GM12878 (cell line): Measurements from ENCODE around the gene VGLL4. TPM values are rescaled to one million over a fixed set of nuclear protein-coding genes. Genes with fewer than 3 reads are reported as not detected.

Experiments used
- ATAC-seq: fragments of 200-7000 bp; cut with Tn5 transposase; 3 replicates; pipeline ENCODE4 v1.9.1; 2020; ENCODE audit warnings: mild to moderate bottlenecking, moderate library complexity
- BruUV-seq: library from RNA; stranded (reverse); fragments of 400-500 nt; replicated peaks from 2 replicates; lab custom pipeline; 2021; lab: Mats Ljungman, UMichigan
- CTCF ChIA-PET: fragments of 300-600 bp; sonication (Branson Sonifier 250); formaldehyde crosslinking; extraction: SDS; loops from one replicate; lab custom pipeline; 2021; ENCODE audit warnings: inconsistent platforms; lab: Yijun Ruan, JAX
- POLR2A ChIA-PET: fragments of 350-600 bp; formaldehyde crosslinking; extraction: SDS; loops from one replicate; lab custom pipeline; 2021; ENCODE audit warnings: inconsistent platforms; lab: Charles Lee
- RAD21 ChIA-PET: fragments of 300-600 bp; sonication (Branson Sonifier 250); formaldehyde crosslinking; loops from one replicate; lab custom pipeline; 2023; ENCODE audit warnings: antibody characterized with exemption; ENCODE audit not compliant: unreplicated experiment; lab: Charles Lee
- SMC1A ChIA-PET: fragments of 300-600 bp; sonication (Branson Sonifier 250); formaldehyde crosslinking; loops from one replicate; lab custom pipeline; 2023; ENCODE audit not compliant: unreplicated experiment, uncharacterized antibody; lab: Charles Lee
- DNase-seq: peaks from one replicate; pipeline ENCODE4 v3.0.0-alpha.2; 2011; ENCODE audit warnings: low read depth, low spot score
- FAIRE-seq: peaks from 3 replicates; lab custom pipeline; 2011; peaks lifted over from hg19 to GRCh38; lab: Jason Lieb, UNC
- H2AFZ ChIP-seq: 2 replicates; pipeline ENCODE4 v1.6.0; 2011; ENCODE audit warnings: low read depth, low read length, control low read depth; ENCODE audit not compliant: control insufficient read depth
- H3K27ac ChIP-seq: 2 replicates; pipeline ENCODE4 v1.5.1; 2011; ENCODE audit warnings: control low read depth; ENCODE audit not compliant: control insufficient read depth, insufficient read depth
- H3K27me3 ChIP-seq, 2 experiments: replicated peaks in 1 of 2; 2 replicates each; pipeline versions ENCODE4 v1.6.0 to v1.6.1; 2011; ENCODE audit warnings: low read length in 1 of 2; ENCODE audit not compliant: control insufficient read depth in 2 of 2, insufficient read depth in 2 of 2
- H3K36me3 ChIP-seq, 2 experiments: 2 replicates each; pipeline ENCODE4 v1.5.1; 2011; ENCODE audit warnings: low read length in 1 of 2; ENCODE audit not compliant: control insufficient read depth in 2 of 2, insufficient read depth in 2 of 2
- H3K4me1 ChIP-seq: 2 replicates; pipeline ENCODE4 v1.6.1; 2011; ENCODE audit warnings: mild to moderate bottlenecking, low read length, moderate library complexity, mixed read lengths; ENCODE audit not compliant: control insufficient read depth, insufficient read depth
- H3K4me2 ChIP-seq: 2 replicates; pipeline ENCODE4 v1.6.0; 2011; ENCODE audit warnings: control low read depth; ENCODE audit not compliant: control insufficient read depth, insufficient read depth
- H3K4me3 ChIP-seq: fragments of 200-600 bp; sonication (generic); 2 replicates; pipeline ENCODE4 v1.5.1; 2016
- H3K79me2 ChIP-seq: 2 replicates; pipeline ENCODE4 v1.6.0; 2011; ENCODE audit warnings: low read length; ENCODE audit not compliant: control insufficient read depth, insufficient read depth
- H3K9ac ChIP-seq: 2 replicates; pipeline ENCODE4 v1.8.0; 2011; ENCODE audit warnings: low read length, control low read depth, mixed read lengths; ENCODE audit not compliant: control insufficient read depth, insufficient read depth
- H3K9me3 ChIP-seq: replicated peaks from 3 replicates; pipeline ENCODE4 v1.5.1; 2011; ENCODE audit warnings: mild to moderate bottlenecking, low read length; ENCODE audit not compliant: control insufficient read depth, insufficient read depth
- H4K20me1 ChIP-seq: 2 replicates; pipeline ENCODE4 v1.6.0; 2011; ENCODE audit not compliant: control insufficient read depth, insufficient read depth
- ATF3 ChIP-seq: IDR thresholded peaks from 2 replicates; pipeline ENCODE4 v1.6.1; 2011; ENCODE audit warnings: low read depth, mild to moderate bottlenecking, low read length, moderate library complexity, borderline replicate concordance; ENCODE audit errors: extremely low read depth
- BMI1 ChIP-seq: fragments of 450-650 bp; IDR thresholded peaks from 2 replicates; pipeline ENCODE4 v1.6.1; 2016; ENCODE audit warnings: mild to moderate bottlenecking, moderate library complexity, borderline replicate concordance
- DPF2 ChIP-seq: fragments of 450-650 bp; IDR thresholded peaks from 2 replicates; pipeline ENCODE4 v1.6.1; 2017; ENCODE audit warnings: mild to moderate bottlenecking
- IRF3 ChIP-seq: fragments of 450-650 bp; IDR thresholded peaks from 2 replicates; pipeline ENCODE4 v1.6.1; 2014; ENCODE audit warnings: mild to moderate bottlenecking
- KAT2A ChIP-seq: conservative IDR thresholded peaks from 2 replicates; pipeline ENCODE4 v1.6.1; 2011; ENCODE audit warnings: low read depth, low read length; ENCODE audit not compliant: control insufficient read depth
- PAX8 ChIP-seq: fragments of 450-650 bp; IDR thresholded peaks from 2 replicates; pipeline ENCODE4 v1.6.1; 2017; ENCODE audit warnings: mild to moderate bottlenecking, moderate library complexity
- PBX3 ChIP-seq: IDR thresholded peaks from 2 replicates; pipeline ENCODE4 v1.6.1; 2011; ENCODE audit warnings: mild to moderate bottlenecking, low read depth, low read length, moderate library complexity; ENCODE audit not compliant: insufficient replicate concordance
- RELB ChIP-seq: fragments of 450-650 bp; IDR thresholded peaks from 2 replicates; pipeline ENCODE4 v1.6.1; 2017; ENCODE audit warnings: low read depth, mild to moderate bottlenecking, moderate library complexity
- RFX5 ChIP-seq: IDR thresholded peaks from 2 replicates; pipeline ENCODE4 v1.6.1; 2011; ENCODE audit warnings: low read depth, low read length, improper control_type of control experiment
- RUNX3 ChIP-seq: IDR thresholded peaks from 2 replicates; pipeline ENCODE4 v1.6.1; 2012; ENCODE audit warnings: low read length, inconsistent platforms
- SIX5 ChIP-seq: IDR thresholded peaks from 2 replicates; pipeline ENCODE4 v1.6.1; 2011; ENCODE audit warnings: mild to moderate bottlenecking, low read depth, low read length, moderate library complexity; ENCODE audit not compliant: severe bottlenecking
- SMC3 ChIP-seq: IDR thresholded peaks from 2 replicates; pipeline ENCODE4 v1.6.1; 2011; ENCODE audit warnings: low read length, improper control_type of control experiment, borderline replicate concordance
- SUPT20H ChIP-seq: IDR thresholded peaks from 2 replicates; pipeline ENCODE4 v1.6.1; 2011; ENCODE audit warnings: low read depth, mild to moderate bottlenecking, low read length, moderate library complexity, borderline replicate concordance; ENCODE audit not compliant: control insufficient read depth
- TCF3 ChIP-seq: IDR thresholded peaks from 2 replicates; pipeline ENCODE4 v1.6.1; 2012; ENCODE audit warnings: low read depth, mild to moderate bottlenecking, low read length, borderline replicate concordance; ENCODE audit not compliant: insufficient read depth
- ZBED1 ChIP-seq: IDR thresholded peaks from 2 replicates; pipeline ENCODE4 v1.6.1; 2016; ENCODE audit warnings: borderline replicate concordance
- ZBTB33 ChIP-seq: fragments of 450-650 bp; IDR thresholded peaks from 2 replicates; pipeline ENCODE4 v1.6.1; 2017; ENCODE audit warnings: mild to moderate bottlenecking
- WGBS: methylation state at CpG from one replicate; pipeline ENCODE4 v1.1.6; 2016; ENCODE audit warnings: low lambda C conversion rate; ENCODE audit not compliant: insufficient replicate concordance, insufficient coverage; ENCODE audit errors: missing lambda C conversion rate; 5-methylcytosine and 5-hydroxymethylcytosine counted together
- in situ Hi-C: fragments of 300-500 bp; cut with MboI; formaldehyde crosslinking; loops from 9 replicates; pipeline ENCODE4 v1.14.3; 2018; ENCODE audit warnings: mixed read lengths
- intact Hi-C: fragments of 100-400 bp; cut with micrococcal nuclease; formaldehyde crosslinking; loops from one replicate; pipeline ENCODE4 v1.14.2; 2022; ENCODE audit not compliant: unreplicated experiment
- polyA plus RNA-seq, 11 experiments: library from polyadenylated mRNA; depleted of rRNA in 4 of 11; unstranded in 6 of 11; stranded (reverse) in 5 of 11; fragments of >200 nt; fragmentation: Nextera tagmentation in 4 of 11; fragmentation: Illumina TruSeq in 1 of 11; extraction: Ambion mirVana in 4 of 11; extraction: Trizol in 1 of 11; gene quantifications; 1 replicate in 1 of 11; 2 replicates in 10 of 11; pipeline versions ENCODE4 v1.2.1 to v1.2.3, GENCODE V29; 2011 to 2016; ENCODE audit warnings: inconsistent platforms in 2 of 11, missing spikeins in 2 of 11, low read depth in 1 of 11
- total RNA-seq, 4 experiments: library from RNA; depleted of rRNA in 3 of 4; stranded (reverse); fragments of >200 nt in 3 of 4; fragmentation: Illumina TruSeq in 1 of 4; extraction: Trizol in 1 of 4; gene quantifications; 2 replicates each; pipeline versions ENCODE4 v1.2.1 to v1.2.3, GENCODE V29; 2013 to 2021

VGLL4 gene
- total and polyA plus RNA-seq, 10 of the 15 experiments (the other 5 are each of a cell fraction or from before 2014, with no cell fraction given): 0.44 to 38.1 (median 16.1) TPM

GRCh38 chr3:11543948-11544387 is 99.7 kb downstream of the VGLL4 start:
- Histone ChIP-seq H3K4me2 (no peak overlapping the region), H3K4me1 (no peaks in the 10 kb centered on the region), H3K9ac (no peak overlapping the region), H4K20me1 (no peaks in the 10 kb centered on the region), H3K79me2 (no peaks in the 10 kb centered on the region), H3K9me3 (no peaks in the 10 kb centered on the region; the same call in 2 of the 3 replicates), H3K27me3 (no peaks in the 10 kb centered on the region), H3K27ac (no peak overlapping the region), H2AFZ (no peak overlapping the region), H3K4me3 (no peak overlapping the region), H3K36me3 (no peaks in the 10 kb centered on the region)
- TF ChIP-seq ZBED1 (no peak), PAX8 (no peak), SMC3 (no peak), RUNX3 (no peak), RELB (no peak), PBX3 (no peak), BMI1 (no peak), RFX5 (no peak), SIX5 (no peak), DPF2 (no peak), ZBTB33 (no peak), TCF3 (no peak), KAT2A (no peak), IRF3 (no peak), SUPT20H (no peak), ATF3 (no peak)
- in situ Hi-C loops (no loop called here), intact Hi-C loops (no loop called here)
- ATAC-seq (no peak), DNase-seq (no peak), FAIRE-seq (no peak)
- 94% methylated on average over 6 of the region's 6 CpGs for WGBS
- ChIA-PET RAD21 (no interaction called here), POLR2A (no interaction called here), CTCF (no interaction called here), SMC1A (no interaction called here)
- no TSS peak for BruUV-seq
